ENCODE measurements around the gene LIPF.
"Not testable (repeated sequence)": the region's sequence is repeated elsewhere in the genome, so short reads cannot be mapped to it uniquely, and the experiment has no call there.

LIPF gene

GRCh38 chr10:88657901-88658300, 6.3 kb upstream of the LIPF start:
- peak; percentile 13 for DNase-seq (ENCODE audit: low read depth)
- no peak overlapping the region for H3K4me3 ChIP-seq (ENCODE audit: low read length)
- TF ChIP-seq CTCF (conservative IDR thresholded peaks at IDR 0.05; ENCODE audit: low read length): no peak

- DNase-seq (ENCODE audit: low read depth): peak; percentile 9
- TF ChIP-seq CTCF (conservative IDR thresholded peaks at IDR 0.05; ENCODE audit: low read length): no peak
- no peak overlapping the region for H3K4me3 ChIP-seq (ENCODE audit: low read length)
Observed at GRCh38 chr10:88659725-88660597, 4.3 kb upstream of the LIPF start.

GRCh38 chr10:88660598-88660884, 3.7 kb upstream of the LIPF start:
- no peak overlapping the region for H3K4me3 ChIP-seq (ENCODE audit: low read length)
- TF ChIP-seq CTCF (conservative IDR thresholded peaks at IDR 0.05; ENCODE audit: low read length): no peak
- no peak for DNase-seq (ENCODE audit: low read depth)

- TF ChIP-seq CTCF (conservative IDR thresholded peaks at IDR 0.05; ENCODE audit: low read length): no peak
- no peak overlapping the region for H3K4me3 ChIP-seq (ENCODE audit: low read length)
- DNase-seq (ENCODE audit: low read depth): no peak
Observed at GRCh38 chr10:88661018-88661417, 3.2 kb upstream of the LIPF start.

- no peak overlapping the region for H3K4me3 ChIP-seq (ENCODE audit: low read length)
- no peak for TF ChIP-seq CTCF (conservative IDR thresholded peaks at IDR 0.05; ENCODE audit: low read length)
- DNase-seq (ENCODE audit: low read depth): no peak
Observed at GRCh38 chr10:88661577-88661976, 2.7 kb upstream of the LIPF start.

GRCh38 chr10:88663153-88663552, 1.1 kb upstream of the LIPF start:
- DNase-seq (ENCODE audit: low read depth); H3K4me3 ChIP-seq (ENCODE audit: low read length): not testable (repeated sequence)

- TF ChIP-seq CTCF (conservative IDR thresholded peaks at IDR 0.05; ENCODE audit: low read length): no peak
- no peak overlapping the region for H3K4me3 ChIP-seq (ENCODE audit: low read length)
- no peak for DNase-seq (ENCODE audit: low read depth)
Observed at GRCh38 chr10:88668465-88668864, 4.2 kb downstream of the LIPF start.

Data from AG10803 (cell line).